Activated CD8-positive, alpha-beta memory T cell treated with anti-CD3 and anti-CD28 coated beads for 24 hours (primary cell): ENCODE measurements around the gene SERPINA1.

Experiments used
- DNase-seq: peaks from one replicate; pipeline ENCODE4 v3.0.0-alpha.2; 2020

SERPINA1 gene

GRCh38 chr14:94345344-94346064, 42.9 kb downstream of the SERPINA1 start:
- DNase-seq, result no peak

GRCh38 chr14:94344389-94344788, 44.0 kb downstream of the SERPINA1 start:
- DNase-seq, result no peak

GRCh38 chr14:94343238-94344005, 45.0 kb downstream of the SERPINA1 start:
- no peak for DNase-seq

GRCh38 chr14:94342334-94342934, 46.0 kb downstream of the SERPINA1 start:
- DNase-seq, result no peak

- DNase-seq, result no peak
Measured at GRCh38 chr14:94341656-94342333, 46.6 kb downstream of the SERPINA1 start.

- no peak for DNase-seq
Measured at GRCh38 chr14:94340533-94340932, 47.9 kb downstream of the SERPINA1 start.

GRCh38 chr14:94338023-94338422, 50.4 kb downstream of the SERPINA1 start:
- DNase-seq, result no peak

- DNase-seq, result no peak
Measured at GRCh38 chr14:94337274-94337673, 51.1 kb downstream of the SERPINA1 start.

- DNase-seq, result no peak
Measured at GRCh38 chr14:94334872-94335271, 53.5 kb downstream of the SERPINA1 start.

- no peak for DNase-seq
Measured at GRCh38 chr14:94332587-94332986, 55.8 kb downstream of the SERPINA1 start.

GRCh38 chr14:94332063-94332583, 56.3 kb downstream of the SERPINA1 start:
- no peak for DNase-seq

- no peak for DNase-seq
Measured at GRCh38 chr14:94331462-94331861, 56.9 kb downstream of the SERPINA1 start.

GRCh38 chr14:94330857-94331256, 57.5 kb downstream of the SERPINA1 start:
- DNase-seq, result no peak

- DNase-seq, result no peak
Measured at GRCh38 chr14:94330432-94330831, 58.0 kb downstream of the SERPINA1 start.

- DNase-seq, result no peak
Measured at GRCh38 chr14:94329857-94330256, 58.5 kb downstream of the SERPINA1 start.

GRCh38 chr14:94328196-94328595, 60.2 kb downstream of the SERPINA1 start:
- DNase-seq, result no peak
